Measurements from ENCODE around the gene CST2. TPM values are rescaled to one million over a fixed set of nuclear protein-coding genes. Genes with fewer than 3 reads are reported as not detected.
"Not testable (repeated sequence)": the region's sequence is repeated elsewhere in the genome, so short reads cannot be mapped to it uniquely, and the experiment has no call there.

Gene CST2
- total RNA-seq, 1 experiment from 2014 or later = not detected

DNA sequence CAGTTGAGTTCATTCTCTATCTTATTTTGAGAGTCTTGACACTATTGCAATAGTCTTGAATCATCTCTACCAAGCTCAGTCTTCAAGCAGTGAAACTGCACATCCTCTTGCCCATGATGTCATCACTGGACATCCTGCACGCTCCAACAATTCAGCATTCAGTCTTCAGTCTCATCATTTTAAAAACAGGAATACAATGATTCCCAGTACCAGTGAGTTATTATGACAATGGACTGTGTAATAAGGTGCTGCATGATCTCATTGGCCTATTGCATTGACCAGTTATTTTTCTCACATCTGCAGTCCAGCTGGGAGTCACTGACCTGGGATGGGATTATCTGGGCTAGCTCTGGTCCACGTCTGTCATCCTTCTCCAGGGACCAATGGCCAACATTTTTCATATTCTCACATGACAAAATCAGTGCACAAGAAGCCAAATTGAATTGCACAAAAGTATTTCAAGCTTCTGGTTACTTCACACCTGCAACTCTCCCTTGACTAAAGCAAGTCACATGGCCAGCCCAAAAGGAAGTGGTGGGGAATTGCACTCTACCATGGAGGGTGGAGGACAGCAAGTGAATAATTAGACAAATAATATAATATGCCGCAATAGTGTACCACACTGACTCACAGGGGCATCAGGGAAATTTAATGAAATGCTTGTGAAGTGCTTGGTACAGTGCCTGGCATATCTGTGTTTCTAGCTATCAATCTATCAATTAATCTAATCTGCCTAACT lies 6.4 kb upstream of the CST2 start:
- Mint-ChIP-seq H3K27ac (no peak overlapping the region; a peak in 1 of 7 replicates), H3K27me3 (ENCODE audit: low read depth) (peaks cover 10% of the 10 kb centered on the region), H3K4me1 (peaks cover 2 to 3% of the 10 kb centered on the region in 2 experiments; a peak in 3 of 4 replicates), H3K4me3 (no peak overlapping the region), H3K9me3 (peaks cover 6 to 8% of the 10 kb centered on the region in 2 experiments; a peak in 3 of 5 replicates), H3K36me3 (ENCODE audit: insufficient read depth in 1 of 3, low read depth in 3 of 3) (peaks cover 0 to 6% (median 3%) of the 10 kb centered on the region in 3 experiments; a peak in 2 of 7 replicates)
- Histone ChIP-seq H3K9me3 (ENCODE audit: control insufficient read depth, low read depth, low read length) (no peaks in the 10 kb centered on the region), H3K27me3 (ENCODE audit: insufficient read depth, low read length) (no peaks in the 10 kb centered on the region), H3K56ac (ENCODE audit: insufficient read length, low read depth, low read length) (no peak overlapping the region), H2BK20ac (ENCODE audit: low read depth, low read length, poor library complexity, severe bottlenecking) (no peak overlapping the region), H2BK120ac (ENCODE audit: low read depth, low read length, poor library complexity, severe bottlenecking) (no peak overlapping the region), H2AFZ (ENCODE audit: low read length) (no peak overlapping the region), H3K23ac (ENCODE audit: insufficient read length, low read depth, low read length) (no peak overlapping the region), H4K5ac (ENCODE audit: insufficient read length, low read depth, low read length) (no peak overlapping the region), H3T11ph (ENCODE audit: low read length) (no peak overlapping the region), H3K18ac (ENCODE audit: insufficient read length, low read depth, low read length) (no peak overlapping the region), H3K4me2 (ENCODE audit: insufficient read depth, insufficient read length, low read length) (no peak overlapping the region), H3K27ac (ENCODE audit: insufficient read length, low read depth, low read length) (no peak overlapping the region), H3K23me2 (ENCODE audit: insufficient read length, low read depth, low read length, poor library complexity, severe bottlenecking) (no peaks in the 10 kb centered on the region), H3K14ac (ENCODE audit: insufficient read depth, low read length) (no peak overlapping the region), H3K4ac (ENCODE audit: low read depth, low read length) (no peak overlapping the region), H3K79me1 (ENCODE audit: insufficient read depth, low read depth, low read length, poor library complexity, severe bottlenecking) (no peaks in the 10 kb centered on the region), H3K4me1 (ENCODE audit: insufficient read depth, low read length) (no peaks in the 10 kb centered on the region), H4K91ac (ENCODE audit: insufficient read length, low read depth, low read length) (no peak overlapping the region), H4K8ac (replicated peaks; ENCODE audit: insufficient read length, low read depth, low read length) (no peak overlapping the region), H3K9ac (ENCODE audit: extremely low read depth, insufficient read length, low read length) (no peak overlapping the region), H2AK5ac (ENCODE audit: insufficient read length, low read length) (no peak overlapping the region), H4K20me1 (ENCODE audit: control insufficient read depth, insufficient read depth, insufficient read length) (no peaks in the 10 kb centered on the region), H2BK15ac (ENCODE audit: low read depth, low read length) (no peak overlapping the region), H2BK12ac (ENCODE audit: insufficient read length, low read depth, low read length) (no peak overlapping the region), H3K79me2 (ENCODE audit: insufficient read depth, low read length) (no peaks in the 10 kb centered on the region), H2BK5ac (ENCODE audit: insufficient read length, low read length) (no peak overlapping the region)
- no peak for DNase-seq
- WGBS (ENCODE audit: extremely low coverage, insufficient read length, low lambda C conversion rate) = no CpG with 5 or more reads among the region's 3 CpGs
- TF ChIP-seq, protein P1, sequence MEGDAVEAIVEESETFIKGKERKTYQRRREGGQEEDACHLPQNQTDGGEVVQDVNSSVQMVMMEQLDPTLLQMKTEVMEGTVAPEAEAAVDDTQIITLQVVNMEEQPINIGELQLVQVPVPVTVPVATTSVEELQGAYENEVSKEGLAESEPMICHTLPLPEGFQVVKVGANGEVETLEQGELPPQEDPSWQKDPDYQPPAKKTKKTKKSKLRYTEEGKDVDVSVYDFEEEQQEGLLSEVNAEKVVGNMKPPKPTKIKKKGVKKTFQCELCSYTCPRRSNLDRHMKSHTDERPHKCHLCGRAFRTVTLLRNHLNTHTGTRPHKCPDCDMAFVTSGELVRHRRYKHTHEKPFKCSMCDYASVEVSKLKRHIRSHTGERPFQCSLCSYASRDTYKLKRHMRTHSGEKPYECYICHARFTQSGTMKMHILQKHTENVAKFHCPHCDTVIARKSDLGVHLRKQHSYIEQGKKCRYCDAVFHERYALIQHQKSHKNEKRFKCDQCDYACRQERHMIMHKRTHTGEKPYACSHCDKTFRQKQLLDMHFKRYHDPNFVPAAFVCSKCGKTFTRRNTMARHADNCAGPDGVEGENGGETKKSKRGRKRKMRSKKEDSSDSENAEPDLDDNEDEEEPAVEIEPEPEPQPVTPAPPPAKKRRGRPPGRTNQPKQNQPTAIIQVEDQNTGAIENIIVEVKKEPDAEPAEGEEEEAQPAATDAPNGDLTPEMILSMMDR (conservative IDR thresholded peaks at IDR 0.05) = no peak

DNA sequence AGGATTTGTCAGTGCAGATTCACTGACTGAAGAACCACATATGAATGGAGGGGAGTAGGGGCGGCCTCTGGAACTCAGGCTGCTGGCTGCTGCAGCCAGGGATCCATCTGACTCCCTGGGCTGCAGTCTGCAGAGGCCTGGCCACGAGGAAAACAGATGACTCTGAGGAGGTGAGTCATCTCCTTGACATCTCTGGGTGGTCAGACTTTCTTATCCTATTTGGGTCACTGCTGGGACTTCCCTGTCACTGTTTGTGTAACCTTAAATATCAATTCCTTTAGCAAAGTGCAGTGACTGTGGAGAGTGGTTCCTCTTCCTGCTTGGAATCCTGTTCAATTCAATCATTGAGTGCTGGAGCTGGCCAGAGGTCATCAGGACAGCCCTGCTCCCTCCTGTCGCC lies 5.4 kb upstream of the CST2 start:
- not testable (repeated sequence) for H3K4me1 ChIP-seq (ENCODE audit: insufficient read depth, low read length); H2BK120ac ChIP-seq (ENCODE audit: low read depth, low read length, poor library complexity, severe bottlenecking); H3K36me3 Mint-ChIP-seq (ENCODE audit: insufficient read depth in 1 of 3, low read depth in 3 of 3); H3K23me2 ChIP-seq (ENCODE audit: insufficient read length, low read depth, low read length, poor library complexity, severe bottlenecking); H3T11ph ChIP-seq (ENCODE audit: low read length); H3K79me1 ChIP-seq (ENCODE audit: insufficient read depth, low read depth, low read length, poor library complexity, severe bottlenecking); H3K9me3 ChIP-seq (ENCODE audit: control insufficient read depth, low read depth, low read length); H2BK12ac ChIP-seq (ENCODE audit: insufficient read length, low read depth, low read length); H3K27me3 ChIP-seq (ENCODE audit: insufficient read depth, low read length); H4K20me1 ChIP-seq (ENCODE audit: control insufficient read depth, insufficient read depth, insufficient read length); H2AFZ ChIP-seq (ENCODE audit: low read length); H3K27ac ChIP-seq (ENCODE audit: insufficient read length, low read depth, low read length); H3K9ac ChIP-seq (ENCODE audit: extremely low read depth, insufficient read length, low read length); H3K27me3 Mint-ChIP-seq (ENCODE audit: low read depth); H3K18ac ChIP-seq (ENCODE audit: insufficient read length, low read depth, low read length); H3K14ac ChIP-seq (ENCODE audit: insufficient read depth, low read length); H3K4ac ChIP-seq (ENCODE audit: low read depth, low read length); H3K4me2 ChIP-seq (ENCODE audit: insufficient read depth, insufficient read length, low read length); H2BK15ac ChIP-seq (ENCODE audit: low read depth, low read length); H4K91ac ChIP-seq (ENCODE audit: insufficient read length, low read depth, low read length); H4K5ac ChIP-seq (ENCODE audit: insufficient read length, low read depth, low read length); H3K4me3 Mint-ChIP-seq; H3K23ac ChIP-seq (ENCODE audit: insufficient read length, low read depth, low read length); H4K8ac ChIP-seq (replicated peaks; ENCODE audit: insufficient read length, low read depth, low read length); DNase-seq; H2AK5ac ChIP-seq (ENCODE audit: insufficient read length, low read length); H3K4me1 Mint-ChIP-seq; H2BK20ac ChIP-seq (ENCODE audit: low read depth, low read length, poor library complexity, severe bottlenecking); H3K79me2 ChIP-seq (ENCODE audit: insufficient read depth, low read length); H3K27ac Mint-ChIP-seq; H2BK5ac ChIP-seq (ENCODE audit: insufficient read length, low read length); H3K56ac ChIP-seq (ENCODE audit: insufficient read length, low read depth, low read length)
- peaks cover 6 to 11% of the 10 kb centered on the region in 2 experiments; a peak in 3 of 5 replicates for H3K9me3 Mint-ChIP-seq
- WGBS (ENCODE audit: extremely low coverage, insufficient read length, low lambda C conversion rate) = no CpG with 5 or more reads among the region's 3 CpGs
